Right lobe of liver (tissue), 6 donors: ENCODE data around the gene SOS2. TPM values are rescaled to one million over a fixed set of nuclear protein-coding genes. Genes with fewer than 3 reads are reported as not detected.

Source experiments
- ATAC-seq, 4 donors: fragments of 200-7000 bp; cut with Tn5 transposase; one replicate each; pipeline ENCODE4 v1.9.1; 2020; ENCODE audit warnings: mild to moderate bottlenecking in 4 of 4, moderate library complexity in 4 of 4
- DNase-seq, 3 donors: peaks; one replicate each; pipeline ENCODE4 v3.0.0-alpha.2; 2020
- H3K27ac ChIP-seq, 3 donors: fragments of 200-600 bp; one replicate each; pipeline ENCODE4 v1.8.0; 2022
- H3K27me3 ChIP-seq, 2 donors: fragments of 200-600 bp; one replicate each; pipeline ENCODE4 v1.8.0; 2022
- H3K36me3 ChIP-seq, 4 donors: fragments of 200-600 bp; sonication (generic) in 1 of 4; one replicate each; pipeline versions ENCODE4 v1.5.1 to v1.8.0; 2017 to 2022; ENCODE audit warnings: control low read depth in 1 of 4
- H3K4me1 ChIP-seq, 4 donors: fragments of 200-600 bp; sonication (generic) in 1 of 4; one replicate each; pipeline versions ENCODE4 v1.5.1 to v1.8.0; 2017 to 2022; ENCODE audit warnings: control low read depth in 1 of 4
- H3K4me3 ChIP-seq, 3 donors: fragments of 200-600 bp; one replicate each; pipeline ENCODE4 v1.8.0; 2022
- H3K9me3 ChIP-seq, 4 donors: fragments of 200-600 bp; sonication (generic) in 1 of 4; one replicate each; pipeline versions ENCODE4 v1.5.1 to v1.8.0; 2017 to 2022; ENCODE audit warnings: control low read depth in 1 of 4
- POLR2A ChIP-seq: fragments of 450-650 bp; IDR thresholded peaks from one replicate; pipeline ENCODE4 v1.6.1; 2017; ENCODE audit warnings: antibody characterized with exemption, mild to moderate bottlenecking
- WGBS: methylation state at CpG from one replicate; pipeline ENCODE4 v1.1.6; 2018; ENCODE audit warnings: low coverage, low lambda C conversion rate; ENCODE audit not compliant: insufficient coverage; ENCODE audit errors: missing lambda C conversion rate; 5-methylcytosine and 5-hydroxymethylcytosine counted together
- intact Hi-C, 2 donors: fragments of 100-400 bp; cut with DNase I; formaldehyde crosslinking; loops; one replicate each; pipeline versions ENCODE4 v1.11.2 to v1.14.1; 2022
- small RNA-seq, 2 experiments: library from RNA; depleted of rRNA; stranded (forward); fragments of <200 nt; gene quantifications; one replicate each; pipeline ENCODE3, GENCODE V24; 2016
- total RNA-seq, 6 experiments: library from RNA; depleted of rRNA in 2 of 6; stranded (reverse); fragments of >200 nt in 2 of 6; fragmentation: NEBNext Ultra II Directional in 3 of 6; extraction: Animal tissue kit (Norgen Biotek cat#: 25700) in 3 of 6; gene quantifications; one replicate each; pipeline versions ENCODE4 v1.1.0 to v1.2.4, GENCODE V29; 2016 to 2023
- TF ChIP-seq, protein P1 (sequence below), 4 donors: fragments of 200-600 bp in 3 of 4; fragments of 450-650 bp in 1 of 4; IDR thresholded peaks; one replicate each; pipeline versions ENCODE4 v1.5.1 to v1.8.0; 2016 to 2022; ENCODE audit warnings: antibody characterized with exemption in 4 of 4, mild to moderate bottlenecking in 2 of 4
- donor health status: DM: no; HTN: yes; CAD: no.
- donor health status: DM: no; HTN: no; CAD: no.
- donor health status: DM: no; HTN: no; CAD: no.
- donor health status: DM: no; HTN: yes; CAD: no.
- donor health status: DM: no; HTN: yes; CAD: no.

SOS2 gene
- total RNA-seq, 6 experiments from 2014 or later, result 9.0 to 12.4 (median 10.3) TPM

GRCh38 chr14:50070230-50070629, 161.1 kb downstream of the SOS2 start:
- intact Hi-C loops, result no loop called here

DNA sequence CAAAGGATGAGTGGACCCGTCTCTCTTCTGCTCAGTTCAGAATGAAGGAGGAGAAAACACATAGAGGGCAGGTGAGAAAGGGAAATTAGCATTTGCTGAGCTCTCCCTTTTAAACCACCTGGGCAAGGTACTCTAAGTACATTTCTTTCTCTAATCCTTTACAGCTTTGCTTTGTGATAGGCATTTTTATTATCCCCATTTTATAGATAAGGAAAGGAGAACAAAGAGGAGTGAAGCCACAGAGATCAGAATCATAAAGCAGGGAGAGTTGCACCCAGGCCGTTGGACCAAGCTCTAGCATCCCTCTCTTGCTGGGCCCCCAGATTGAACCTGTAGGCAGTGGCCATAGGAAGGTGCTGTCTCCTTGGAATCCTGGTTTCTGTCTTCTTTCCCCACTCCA, 162.1 kb downstream of the SOS2 start:
- Histone ChIP-seq H3K4me1 (peaks cover 0 to 9% (median 0%) of the 10 kb centered on the region in 4 donors), H3K4me3 (no peak overlapping the region), H3K36me3 (no peaks in the 10 kb centered on the region), H3K27me3 (no peaks in the 10 kb centered on the region), H3K9me3 (no peaks in the 10 kb centered on the region), H3K27ac (no peak overlapping the region)
- DNase-seq (no peak), ATAC-seq (no peak)
- intact Hi-C loops, result no loop called here
- WGBS, result 50% methylated on average over 2 of the region's 2 CpGs
- TF ChIP-seq POLR2A, result no peak
- TF ChIP-seq, protein P1, sequence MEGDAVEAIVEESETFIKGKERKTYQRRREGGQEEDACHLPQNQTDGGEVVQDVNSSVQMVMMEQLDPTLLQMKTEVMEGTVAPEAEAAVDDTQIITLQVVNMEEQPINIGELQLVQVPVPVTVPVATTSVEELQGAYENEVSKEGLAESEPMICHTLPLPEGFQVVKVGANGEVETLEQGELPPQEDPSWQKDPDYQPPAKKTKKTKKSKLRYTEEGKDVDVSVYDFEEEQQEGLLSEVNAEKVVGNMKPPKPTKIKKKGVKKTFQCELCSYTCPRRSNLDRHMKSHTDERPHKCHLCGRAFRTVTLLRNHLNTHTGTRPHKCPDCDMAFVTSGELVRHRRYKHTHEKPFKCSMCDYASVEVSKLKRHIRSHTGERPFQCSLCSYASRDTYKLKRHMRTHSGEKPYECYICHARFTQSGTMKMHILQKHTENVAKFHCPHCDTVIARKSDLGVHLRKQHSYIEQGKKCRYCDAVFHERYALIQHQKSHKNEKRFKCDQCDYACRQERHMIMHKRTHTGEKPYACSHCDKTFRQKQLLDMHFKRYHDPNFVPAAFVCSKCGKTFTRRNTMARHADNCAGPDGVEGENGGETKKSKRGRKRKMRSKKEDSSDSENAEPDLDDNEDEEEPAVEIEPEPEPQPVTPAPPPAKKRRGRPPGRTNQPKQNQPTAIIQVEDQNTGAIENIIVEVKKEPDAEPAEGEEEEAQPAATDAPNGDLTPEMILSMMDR (IDR thresholded peaks at IDR 0.05), result no peak

More at GRCh38 chr14:50070230-50070629, 161.1 kb downstream of the SOS2 start:
- TF ChIP-seq, protein P1 (IDR thresholded peaks at IDR 0.05), result no peak
- TF ChIP-seq POLR2A, result no peak
- ATAC-seq (no peak), DNase-seq (no peak)
- Histone ChIP-seq H3K4me3 (no peak overlapping the region), H3K27ac (no peak overlapping the region), H3K36me3 (no peaks in the 10 kb centered on the region), H3K9me3 (no peaks in the 10 kb centered on the region), H3K27me3 (no peaks in the 10 kb centered on the region), H3K4me1 (peaks cover 0 to 9% (median 0%) of the 10 kb centered on the region in 4 donors)
- WGBS, result 76% methylated on average over 3 of the region's 3 CpGs

DNA sequence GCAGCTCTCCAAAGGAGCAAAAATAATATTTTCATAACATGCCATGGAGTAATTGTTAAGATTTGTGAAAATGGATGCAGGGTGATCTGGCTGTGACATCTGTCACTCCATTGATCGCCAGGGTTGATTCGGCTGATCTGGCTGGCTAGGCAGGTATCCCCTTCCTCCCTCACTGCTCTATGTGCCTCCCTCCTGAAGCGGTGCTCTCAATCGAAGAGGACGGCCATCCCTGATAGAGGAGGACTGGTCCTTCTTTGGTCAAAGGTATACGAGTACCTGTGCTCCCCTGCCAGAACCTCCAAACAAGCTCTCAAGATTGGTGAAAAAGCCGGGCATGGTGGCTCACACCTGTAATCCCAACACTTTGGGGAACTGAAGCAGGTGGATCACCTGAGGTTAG, 162.9 kb downstream of the SOS2 start:
- 100% methylated on average over 1 of the region's 7 CpGs for WGBS
- TF ChIP-seq, protein P1 (IDR thresholded peaks at IDR 0.05), result no peak
- H3K27me3 ChIP-seq, result no peaks in the 10 kb centered on the region
- H3K27ac ChIP-seq, result no peak overlapping the region
- no peak for ATAC-seq
- no peak for DNase-seq
- intact Hi-C loops, result no loop called here
- H3K9me3 ChIP-seq, result no peaks in the 10 kb centered on the region
- no peaks in the 10 kb centered on the region for H3K36me3 ChIP-seq
- no peak overlapping the region for H3K4me3 ChIP-seq
- H3K4me1 ChIP-seq, result peaks cover 0 to 9% (median 0%) of the 10 kb centered on the region in 4 donors

DNA sequence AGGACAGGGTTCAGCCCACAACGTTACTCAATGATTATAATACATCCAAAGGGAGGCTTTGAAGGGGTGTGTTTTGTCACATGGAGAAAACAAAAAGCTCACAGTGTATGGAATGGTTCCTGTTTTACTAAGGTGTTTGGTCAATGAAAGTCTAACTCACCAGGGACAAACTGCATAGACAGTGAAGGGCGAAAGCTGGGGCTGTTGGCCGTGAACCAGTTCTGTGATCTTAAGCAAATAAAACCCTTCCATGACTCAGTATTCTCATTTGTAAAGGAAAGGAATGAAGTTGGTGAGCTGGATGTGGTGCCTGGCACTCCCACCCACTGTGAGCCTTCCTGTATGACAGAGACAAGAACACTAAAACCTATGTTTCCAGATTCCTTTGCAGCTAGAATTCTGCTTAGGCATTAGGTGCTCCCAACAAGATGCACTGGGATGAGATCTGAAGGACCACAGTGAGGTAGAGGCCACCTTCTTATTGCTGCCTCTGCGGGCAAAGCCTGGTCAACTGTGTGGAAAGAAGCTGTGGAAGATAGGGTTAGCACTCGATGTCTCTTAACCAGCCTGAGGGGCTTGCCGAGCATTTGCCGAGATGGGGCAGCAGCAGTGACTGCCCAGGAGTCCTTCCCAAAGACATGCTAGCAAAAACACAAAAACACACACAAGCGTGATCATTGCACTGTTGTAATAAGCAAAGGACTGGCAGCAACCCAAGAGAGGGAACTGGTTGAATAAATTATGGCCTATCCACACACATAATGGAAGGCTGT, 163.5 kb downstream of the SOS2 start:
- DNase-seq, result peak in 1 of 3 donors; percentile 64
- 55% methylated on average over 5 of the region's 8 CpGs for whole genome bisulfite sequencing
- peak in 3 of 4 donors; percentile 61 to 88 (median 81) for ATAC-seq
- TF ChIP-seq, protein P1 (IDR thresholded peaks at IDR 0.05), result no peak
- peak; percentile 19 for TF ChIP-seq POLR2A
- H3K36me3 ChIP-seq, result no peaks in the 10 kb centered on the region
- intact Hi-C loops, result no loop called here
- H3K4me1 ChIP-seq, result peaks cover 0 to 14% (median under 1%) of the 10 kb centered on the region in 4 donors
- H3K27me3 ChIP-seq, result no peaks in the 10 kb centered on the region
- H3K9me3 ChIP-seq, result no peaks in the 10 kb centered on the region
- H3K27ac ChIP-seq, result peak overlapping the region in 1 of 3 donors; percentile 48
- H3K4me3 ChIP-seq, result no peak overlapping the region

Small RNA genes lying within 50 kb of the gene (small RNA-seq; reads per million reads assigned to genes)
- 0 reads per million in 2 experiments for gene RF00019

Other genes with a start within 250 kb of the SOS2 start
- 1 to 10 TPM; 1.4 to 3.8 (median 3.3) TPM for gene VCPKMT, start 115.0 kb downstream of the SOS2 start, total RNA-seq
- gene L2HGDH, start 80.7 kb upstream of the SOS2 start, total RNA-seq, result 10 to 100 TPM in 1 of 6 experiments, 1 to 10 TPM in 5; 6.1 to 11.1 (median 6.9) TPM
- 10 to 100 TPM in 1 of 6 experiments, 1 to 10 TPM in 5; 4.1 to 10.9 (median 7.1) TPM for gene DMAC2L, start 80.7 kb upstream of the SOS2 start, total RNA-seq
- 1 to 10 TPM; 1.1 to 4.5 (median 2.8) TPM for gene CDKL1, start 165.3 kb upstream of the SOS2 start, total RNA-seq